HG03460 (cell line): Measurements from ENCODE around the gene TSR2.
A peak's percentile ranks its signal among the peaks of the same experiment; 100 is the strongest.

Experiments used
- ATAC-seq: cut with Tn5 transposase; IDR thresholded peaks from one replicate; pipeline ENCODE4 v1.9.1; 2021; ENCODE audit not compliant: unreplicated experiment

TSR2 gene, protein sequence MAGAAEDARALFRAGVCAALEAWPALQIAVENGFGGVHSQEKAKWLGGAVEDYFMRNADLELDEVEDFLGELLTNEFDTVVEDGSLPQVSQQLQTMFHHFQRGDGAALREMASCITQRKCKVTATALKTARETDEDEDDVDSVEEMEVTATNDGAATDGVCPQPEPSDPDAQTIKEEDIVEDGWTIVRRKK

DNA sequence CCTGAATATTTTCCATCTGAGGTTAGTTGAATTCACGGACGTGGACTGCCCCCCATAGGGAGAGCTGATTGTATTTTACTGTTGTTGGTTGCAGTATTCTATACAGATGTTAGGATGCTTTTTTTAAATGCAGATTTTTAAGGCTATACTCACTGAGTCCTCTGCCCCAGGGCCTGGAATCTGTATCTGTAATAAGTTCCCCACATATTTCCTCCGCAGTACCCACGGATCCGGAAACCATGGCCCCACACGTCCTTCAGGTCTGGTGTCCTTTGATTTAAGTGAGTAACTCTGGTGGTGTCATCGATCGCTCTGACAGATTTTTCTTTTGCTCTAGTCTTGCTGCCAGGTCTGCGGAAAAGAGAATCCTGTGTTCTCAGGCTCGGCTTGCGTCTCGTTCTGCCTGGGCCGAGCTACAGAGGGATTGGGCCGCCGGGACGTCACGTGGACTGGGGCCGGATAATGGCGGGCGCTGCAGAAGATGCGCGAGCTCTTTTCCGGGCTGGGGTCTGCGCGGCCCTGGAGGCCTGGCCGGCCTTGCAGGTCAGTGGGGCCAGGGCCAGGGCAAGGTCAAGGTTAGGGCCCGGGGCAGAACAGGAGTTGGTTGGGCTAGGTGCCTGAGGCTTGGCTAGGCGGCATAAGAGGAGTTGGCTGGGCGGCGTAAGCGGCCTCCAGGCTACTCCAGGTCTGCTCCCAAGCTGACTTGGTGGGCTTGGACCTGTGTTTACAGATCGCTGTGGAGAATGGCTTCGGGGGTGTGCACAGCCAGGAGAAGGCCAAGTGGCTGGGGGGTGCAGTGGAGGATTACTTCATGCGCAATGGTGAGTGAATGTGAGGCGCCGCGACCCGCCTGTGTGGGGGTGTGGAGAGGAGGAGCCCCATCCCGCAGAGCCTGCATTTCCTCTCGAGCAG lies at the start of gene TSR2:
TSR2 (plus strand) TSS at position 445 of the 912 bp plus-strand sequence; CDS start at position 463, 18 bp downstream.
- peak; percentile 99 for ATAC-seq

DNA sequence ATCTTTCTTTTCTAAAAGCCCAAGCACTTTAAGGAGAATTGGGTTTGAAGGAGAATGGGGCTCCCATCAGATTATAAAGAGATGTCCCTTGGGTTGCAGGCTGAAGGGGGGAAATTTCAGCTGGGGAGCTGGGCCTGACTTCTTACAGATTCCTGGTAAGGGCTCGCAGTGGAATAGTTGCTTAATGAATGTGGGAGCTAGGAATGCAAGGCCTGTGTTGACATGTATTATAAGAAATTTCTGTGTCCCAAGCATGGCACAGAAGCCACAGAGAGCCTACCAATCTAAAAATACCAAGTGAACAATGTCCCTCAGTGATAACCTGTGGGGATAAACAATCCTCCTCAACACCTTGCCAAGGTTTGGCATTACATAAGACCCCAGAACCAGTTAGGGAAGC lies 43.1 kb upstream of the TSR2 start:
- no peak for ATAC-seq

DNA sequence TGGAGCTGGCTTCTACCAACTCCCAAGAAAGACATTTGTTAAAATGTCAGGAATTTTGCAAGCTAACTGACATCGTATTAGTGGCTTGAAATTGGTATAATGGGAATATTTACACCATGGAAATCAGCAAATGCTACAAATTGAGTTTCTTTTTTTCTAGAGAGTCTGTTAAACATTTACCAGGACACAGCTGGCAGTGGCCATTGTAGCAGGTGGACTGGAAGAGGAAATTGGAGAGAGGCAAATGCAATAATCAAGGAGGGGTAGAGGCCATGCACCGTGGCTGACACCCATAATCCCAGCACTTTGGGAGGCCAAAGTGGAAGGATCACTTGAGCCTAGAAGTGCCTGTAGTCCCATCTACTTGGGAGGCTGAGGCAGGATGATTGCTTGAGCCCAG lies 32.9 kb upstream of the TSR2 start:
- no peak for ATAC-seq

DNA sequence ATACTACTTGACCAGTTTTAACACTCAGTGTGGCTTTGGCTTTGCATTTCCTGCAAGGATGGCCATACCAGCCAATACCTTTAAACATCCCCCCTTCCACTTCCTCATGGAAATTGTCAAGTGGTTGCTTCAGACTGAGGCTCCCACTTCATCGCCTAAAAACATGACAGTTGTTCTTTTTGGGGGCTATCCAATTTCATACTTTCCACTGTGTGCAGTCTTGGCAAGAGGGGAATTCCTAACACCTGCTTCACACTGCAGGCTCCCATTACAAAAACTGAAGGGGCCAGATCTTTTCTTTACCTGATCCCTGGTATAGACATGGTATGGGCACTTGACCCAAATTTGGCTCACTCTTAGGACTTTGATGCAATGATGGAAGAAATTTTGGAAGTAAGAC lies 28.5 kb upstream of the TSR2 start:
- no peak for ATAC-seq

DNA sequence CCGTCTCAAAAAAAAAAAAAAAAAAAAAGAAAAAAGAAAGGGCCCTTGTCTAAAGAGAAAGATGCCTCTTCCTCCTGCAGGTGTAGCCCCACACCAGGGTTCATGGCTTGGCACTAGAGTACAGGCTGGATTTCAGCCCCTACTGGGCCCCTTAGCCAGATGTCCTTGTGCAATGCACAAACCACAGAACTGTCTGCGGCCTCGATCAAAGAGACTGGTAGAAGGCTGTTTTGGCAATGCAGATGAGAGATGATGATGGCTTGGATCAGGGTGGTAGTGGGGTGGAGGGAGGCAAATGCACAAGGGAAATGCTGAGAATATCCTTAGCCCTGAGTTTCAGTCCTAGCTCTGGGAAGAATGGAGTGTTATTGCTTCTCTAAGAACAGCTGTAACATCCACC lies 26.5 kb upstream of the TSR2 start:
- no peak for ATAC-seq

DNA sequence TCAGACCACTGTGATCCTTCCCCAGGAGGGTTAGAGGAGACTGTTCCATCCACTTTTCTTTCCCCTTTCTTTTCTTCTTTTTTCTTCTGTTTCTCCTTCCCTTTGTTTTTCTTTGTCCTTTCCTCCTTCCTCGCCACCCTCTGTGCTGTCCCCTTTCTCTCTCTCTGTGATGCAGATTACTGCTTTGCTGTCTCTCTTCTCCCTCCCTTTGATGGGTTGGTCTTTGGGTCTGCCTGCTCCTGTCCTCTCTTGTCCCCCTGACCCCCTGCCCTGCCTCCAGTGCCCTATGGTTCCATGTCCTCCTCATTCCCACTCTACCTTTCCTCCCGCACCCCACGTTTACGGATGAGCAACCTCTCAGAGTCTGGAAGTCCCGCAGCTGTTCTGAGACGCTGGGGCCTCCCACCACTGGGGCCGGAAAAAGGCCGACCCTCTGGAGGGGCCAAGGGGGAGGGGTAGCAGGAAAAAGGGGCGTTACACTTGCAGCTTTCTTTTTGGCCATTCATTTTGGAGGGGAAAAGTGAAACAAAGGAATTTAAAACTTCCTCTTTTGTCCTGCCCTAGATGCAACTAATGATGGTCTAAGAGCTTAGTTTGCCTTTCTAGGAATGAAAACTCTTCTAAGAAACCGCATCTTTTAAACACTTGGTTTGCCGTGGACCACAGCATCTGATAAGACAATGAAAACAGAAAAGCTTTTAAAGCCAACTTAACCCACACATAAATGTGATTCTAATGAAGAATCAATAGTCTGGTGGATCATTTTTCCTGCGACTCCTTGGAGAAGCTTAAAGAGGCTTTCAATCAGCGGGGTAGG lies 24.5 kb upstream of the TSR2 start:
- no peak for ATAC-seq

DNA sequence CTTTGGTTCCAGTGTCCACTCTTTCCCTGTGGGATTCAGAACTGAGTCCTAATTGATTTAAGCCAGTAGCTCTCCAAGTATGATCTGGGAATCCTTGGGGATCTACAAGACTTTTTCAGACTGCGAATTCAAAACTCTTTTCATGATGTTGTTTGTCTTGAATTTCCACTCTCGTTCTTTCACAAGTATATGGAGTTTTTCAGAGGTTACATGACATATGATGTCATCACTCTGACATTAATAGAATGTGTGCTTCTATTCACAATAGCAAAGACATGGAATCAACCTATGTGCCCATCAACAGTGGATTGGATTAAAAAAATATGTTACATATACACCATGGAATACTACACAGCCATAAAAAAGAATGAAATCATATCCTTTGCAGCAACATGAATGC lies 23.2 kb upstream of the TSR2 start:
- no peak for ATAC-seq

DNA sequence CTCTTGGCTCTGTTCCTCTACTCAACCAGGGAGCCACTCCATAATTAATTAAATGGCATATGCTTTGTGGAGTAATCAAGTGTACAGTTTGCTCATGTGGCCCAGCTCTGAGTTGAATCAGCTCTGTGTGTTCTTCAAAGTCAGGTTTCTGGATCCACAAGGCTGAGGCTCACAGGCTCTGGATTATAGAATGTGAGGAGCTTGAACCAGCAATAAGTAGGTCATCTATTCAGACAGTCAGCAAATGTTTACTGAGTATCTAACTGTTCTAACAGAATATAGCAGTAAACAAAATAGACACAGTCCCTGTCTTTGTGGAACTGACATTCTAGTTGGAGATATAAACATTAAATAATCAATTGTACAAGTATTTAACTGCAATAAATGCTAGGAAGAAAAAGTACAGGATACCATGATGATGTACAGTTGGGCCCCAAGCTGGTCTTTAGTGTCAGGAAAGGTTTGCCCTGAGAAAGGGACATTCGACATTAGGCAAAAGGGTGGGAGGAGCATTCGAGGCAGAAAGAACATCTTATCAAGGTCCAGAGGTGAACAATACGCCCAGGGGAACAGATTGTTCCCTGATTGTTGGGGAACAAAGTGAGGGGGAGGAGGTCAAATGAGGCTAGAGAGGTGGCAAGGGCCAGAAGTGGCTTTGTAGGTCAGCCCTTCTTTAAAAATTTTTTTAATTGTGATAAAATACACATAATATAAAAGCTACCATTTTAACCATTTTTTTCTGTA lies 20.5 kb upstream of the TSR2 start:
- ATAC-seq = no peak

DNA sequence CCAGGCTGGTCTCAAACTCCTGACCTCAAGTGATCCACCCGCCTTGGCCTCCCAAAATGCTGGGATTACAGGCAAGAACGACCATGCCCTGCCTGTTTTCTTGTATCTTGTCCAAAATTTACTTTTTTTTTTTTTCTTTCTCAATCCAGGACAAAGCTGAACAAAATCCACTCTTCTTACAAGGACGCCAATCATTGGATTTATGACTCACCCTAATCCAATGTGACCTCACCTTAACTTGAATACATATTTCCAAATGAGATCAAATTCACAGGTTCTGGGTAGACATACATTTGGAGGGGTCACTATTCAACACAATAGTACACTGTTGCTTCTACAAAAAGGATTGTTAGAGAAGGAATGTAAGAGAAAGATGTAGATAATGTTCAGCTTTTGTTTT lies 18.0 kb upstream of the TSR2 start:
- no peak for ATAC-seq

DNA sequence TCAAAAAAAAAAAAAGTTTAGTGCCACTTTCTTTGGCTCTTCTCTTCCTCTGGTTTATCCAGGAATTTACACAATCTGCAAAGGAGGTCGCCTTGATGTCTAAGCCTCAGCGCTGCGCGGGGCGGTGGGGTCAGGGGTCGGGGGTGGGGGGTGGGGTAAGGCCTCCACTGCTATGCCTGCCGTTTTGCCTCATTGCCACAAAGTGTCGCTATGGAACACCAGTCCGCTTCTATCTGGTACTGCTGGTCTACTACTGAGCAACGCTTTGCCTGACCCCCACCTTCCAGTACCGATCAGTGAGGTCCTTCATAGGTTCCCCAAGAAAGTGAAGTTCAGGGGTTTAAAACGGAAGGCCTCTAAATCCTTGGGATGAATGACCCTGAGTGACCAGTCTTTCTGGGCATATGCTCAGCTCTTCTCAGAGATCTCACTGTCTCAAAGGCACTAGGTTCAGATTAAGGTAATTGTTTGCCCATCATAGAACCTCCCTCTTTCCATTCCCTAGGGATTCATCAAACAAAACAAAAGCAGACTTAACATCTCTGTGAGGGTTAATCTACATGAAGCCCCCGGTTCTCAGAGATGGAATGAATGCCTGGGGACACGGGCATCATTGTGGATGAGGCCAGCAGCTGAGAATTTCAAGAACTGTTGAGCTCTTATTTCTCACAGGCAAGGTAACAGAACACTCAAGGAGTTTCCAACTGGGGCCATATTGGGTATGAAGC lies 16.9 kb upstream of the TSR2 start:
- no peak for ATAC-seq

DNA sequence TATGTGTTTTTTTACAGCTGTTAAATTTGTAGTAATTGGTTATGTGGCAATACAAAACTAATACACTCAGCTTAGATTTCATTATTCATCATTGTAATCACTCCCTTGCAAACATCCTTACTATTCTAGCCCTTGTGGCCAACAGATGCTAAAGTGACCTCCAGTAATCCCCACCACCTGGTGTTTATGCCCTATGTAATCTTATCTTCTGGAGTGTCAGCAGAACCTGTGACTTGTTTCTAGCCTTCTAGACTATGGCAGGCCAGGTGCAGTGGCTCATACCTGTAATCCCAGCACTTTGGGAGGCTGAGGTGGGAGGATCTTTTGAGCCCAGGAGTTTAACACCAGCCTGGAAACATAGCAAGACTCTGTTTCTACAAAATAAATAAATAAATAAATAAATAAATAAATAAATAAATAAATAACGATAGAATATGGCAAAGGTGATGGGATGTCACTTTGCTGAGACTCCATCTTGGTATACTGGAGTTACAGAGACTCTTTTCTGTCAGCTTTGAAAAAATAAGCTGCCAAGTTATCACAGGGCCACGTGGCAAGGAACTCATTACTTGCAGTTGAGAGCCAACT lies 12.3 kb upstream of the TSR2 start:
- ATAC-seq = no peak

DNA sequence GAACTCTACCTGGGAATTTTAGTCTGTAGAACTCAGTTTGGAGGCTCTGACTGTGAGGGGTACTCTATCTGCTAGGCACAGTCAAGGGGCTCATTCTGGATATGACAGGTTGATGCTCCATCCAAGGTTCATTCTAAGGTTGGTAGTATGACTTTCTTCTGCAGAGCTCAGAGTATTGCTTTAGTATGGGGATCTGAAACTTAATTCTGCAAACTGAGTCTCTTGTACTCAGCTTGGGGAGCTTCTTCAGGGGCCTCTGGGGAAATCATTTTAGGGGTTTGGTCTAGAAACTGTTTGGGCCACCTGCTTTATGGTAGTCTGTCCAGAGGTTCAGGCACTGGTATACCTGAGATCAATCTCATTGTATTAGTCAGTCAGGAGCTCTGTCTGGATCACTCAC lies 9.7 kb upstream of the TSR2 start:
- ATAC-seq = no peak

DNA sequence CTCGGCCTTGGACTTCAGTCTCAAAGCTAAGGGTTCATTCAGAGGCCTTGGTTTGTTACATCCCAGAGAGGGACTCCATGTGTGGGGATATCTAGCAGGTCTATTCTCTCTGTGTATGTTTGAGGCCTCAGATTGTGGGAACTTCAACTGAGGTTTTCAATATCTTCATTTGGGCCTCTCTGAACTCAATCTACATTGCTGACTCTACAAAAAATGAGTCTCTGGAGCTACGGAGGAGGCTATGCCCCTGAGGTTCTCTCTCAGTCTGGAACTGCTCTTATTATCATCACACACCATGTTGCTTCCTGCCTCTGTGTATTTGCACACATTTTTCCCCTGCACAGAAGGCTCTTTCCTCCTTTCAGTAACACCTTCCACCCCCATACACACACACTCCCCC lies 5.1 kb upstream of the TSR2 start:
- ATAC-seq = no peak

DNA sequence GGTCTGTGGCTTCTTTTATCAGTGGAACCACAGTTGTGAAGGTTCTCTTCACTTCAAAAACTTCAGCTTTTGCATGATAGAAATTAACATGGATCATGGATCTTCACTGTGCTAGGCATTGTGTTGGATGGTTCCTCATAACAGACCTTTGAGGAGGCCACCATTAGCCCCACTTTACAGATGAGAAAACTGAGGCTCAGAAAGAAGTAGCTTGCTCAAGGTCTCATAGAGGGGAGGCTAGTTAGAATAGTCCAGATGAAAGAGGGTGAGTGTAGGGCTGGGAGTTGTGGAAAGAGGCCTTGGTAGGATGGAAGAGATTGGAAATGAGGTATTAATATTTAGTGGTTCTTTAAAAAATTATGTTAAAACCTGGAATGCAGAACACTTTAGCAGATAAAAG lies 2.6 kb downstream of the TSR2 start:
- ATAC-seq = no peak

DNA sequence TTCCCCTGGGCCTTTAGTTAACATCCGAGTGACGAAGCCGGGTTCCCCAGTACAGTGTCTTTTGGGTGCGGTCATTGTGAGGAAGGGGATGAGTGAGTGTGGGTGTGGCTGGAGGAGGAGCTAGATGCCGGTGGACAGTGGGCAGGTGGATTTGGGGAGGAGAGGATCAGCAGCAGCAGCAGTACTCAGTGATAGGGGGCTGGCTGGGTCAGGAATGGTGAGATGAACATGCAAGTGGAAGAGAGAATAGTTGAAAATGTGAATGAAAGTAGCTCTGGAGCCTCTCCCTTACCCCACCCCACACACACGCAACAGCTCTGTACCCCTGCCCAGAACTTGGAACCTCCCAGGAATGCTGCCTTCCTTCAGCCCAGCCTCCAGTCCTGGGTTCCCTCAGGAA lies 4.5 kb downstream of the TSR2 start:
- ATAC-seq = no peak

DNA sequence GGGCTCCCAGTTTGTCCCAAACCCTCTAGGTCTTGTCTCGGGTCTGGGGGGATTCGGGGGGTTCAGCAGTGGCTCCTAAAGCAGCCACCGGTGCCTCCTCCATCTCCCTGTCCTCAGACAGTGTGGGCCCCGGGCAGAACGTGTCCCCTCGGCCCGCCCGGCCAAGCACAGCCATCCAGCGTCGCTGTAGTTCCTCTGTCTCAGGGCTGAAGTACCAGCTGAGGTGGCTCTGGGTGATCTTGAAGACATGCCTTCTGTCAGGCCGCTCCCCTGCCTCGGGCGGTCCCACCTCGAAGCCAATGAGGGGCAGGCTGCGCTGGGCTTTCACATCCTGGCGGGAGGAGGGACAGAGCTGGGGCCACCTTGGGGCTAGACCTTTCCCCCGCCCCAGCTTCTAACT lies 5.9 kb downstream of the TSR2 start:
- ATAC-seq = no peak

DNA sequence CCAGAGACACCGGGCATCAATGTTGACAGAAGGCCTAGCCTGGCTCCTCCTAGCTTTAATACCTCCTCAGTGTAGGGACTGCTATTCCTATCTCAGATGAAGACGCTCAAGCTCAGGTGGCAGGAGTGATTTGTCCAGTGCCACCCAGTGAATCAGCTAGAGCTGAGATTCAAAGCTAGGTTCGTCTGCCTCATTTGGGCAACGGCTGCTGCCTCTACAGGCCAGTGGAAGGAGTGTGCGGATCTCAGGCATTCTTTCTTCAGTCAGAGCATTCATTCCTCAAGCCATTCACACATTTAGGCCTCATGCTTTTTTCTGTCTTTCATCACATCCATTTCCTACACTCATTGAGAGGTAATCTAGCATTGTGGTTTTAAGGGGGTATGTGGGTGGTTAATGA lies 7.3 kb downstream of the TSR2 start:
- no peak for ATAC-seq

DNA sequence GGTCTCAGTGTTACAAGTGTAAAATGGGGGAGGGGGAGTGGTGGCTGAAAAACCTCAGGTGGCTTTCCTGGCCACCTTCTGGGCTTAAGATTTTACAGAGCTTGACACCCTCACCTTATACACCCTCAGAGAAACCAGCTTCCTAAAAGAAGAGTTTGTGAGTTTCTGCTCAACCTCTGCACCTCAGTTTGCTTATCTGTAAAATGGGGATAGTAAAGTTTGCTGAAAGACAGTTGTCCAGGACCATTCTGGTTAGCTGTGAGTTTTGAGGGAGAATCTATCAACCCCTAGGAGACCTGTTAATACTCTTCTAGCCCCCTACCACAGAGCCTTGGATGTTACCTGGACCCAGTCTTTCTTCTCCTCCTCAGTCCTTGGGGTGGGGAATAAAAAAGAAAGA lies 9.7 kb downstream of the TSR2 start:
- no peak for ATAC-seq

DNA sequence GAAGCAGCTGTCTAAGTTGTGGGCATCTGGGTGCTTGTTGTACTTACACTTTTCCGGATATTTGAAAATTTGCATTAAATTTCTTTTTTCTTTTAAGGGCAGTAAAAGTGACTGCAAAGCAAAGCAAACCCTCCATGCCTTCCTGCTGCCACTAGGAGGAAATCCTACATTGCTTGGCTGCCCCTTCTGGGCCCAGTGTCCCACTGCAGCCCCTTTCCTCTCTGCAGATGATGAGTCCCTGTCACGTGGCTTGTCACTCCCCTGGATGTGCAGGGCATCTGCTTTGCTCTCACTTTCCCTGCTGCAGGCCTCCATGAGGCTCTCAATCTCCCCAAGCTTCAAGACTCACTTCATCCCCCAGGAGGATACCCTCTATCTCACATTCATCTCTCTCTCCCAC lies 12.7 kb downstream of the TSR2 start:
- no peak for ATAC-seq
